A204.1 (cell line): ENCODE results near the gene TRIM10.
"Not testable (repeated sequence)": the region's sequence is repeated elsewhere in the genome, so short reads cannot be mapped to it uniquely, and the experiment has no call there.

Experiments used
- FAIRE-seq: peaks from 2 replicates; lab custom pipeline; 2012; peaks lifted over from hg19 to GRCh38; lab: Jason Lieb, UNC

The TRIM10 gene

GRCh38 chr6:30127238-30128093, 33.5 kb downstream of the TRIM10 start:
- no peak for FAIRE-seq

DNA sequence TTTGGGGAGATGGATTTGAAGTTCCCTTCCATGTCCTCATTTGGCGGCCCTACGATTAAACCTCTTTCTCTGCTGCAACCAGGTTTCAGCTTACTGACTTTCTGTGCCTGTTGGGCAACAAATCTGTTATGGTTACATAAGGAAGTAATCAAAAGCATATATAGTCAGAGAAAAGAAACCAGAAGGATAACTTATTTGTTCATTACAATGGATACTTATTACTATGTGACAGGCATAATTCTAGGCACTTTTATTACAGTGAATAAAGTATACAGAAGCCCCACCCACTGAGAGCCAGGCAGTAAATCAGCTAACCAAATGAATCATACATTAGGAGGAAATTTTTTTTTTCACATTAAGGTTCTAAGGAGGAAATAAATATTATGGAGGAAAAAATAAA, 38.5 kb downstream of the TRIM10 start:
- no peak for FAIRE-seq

DNA sequence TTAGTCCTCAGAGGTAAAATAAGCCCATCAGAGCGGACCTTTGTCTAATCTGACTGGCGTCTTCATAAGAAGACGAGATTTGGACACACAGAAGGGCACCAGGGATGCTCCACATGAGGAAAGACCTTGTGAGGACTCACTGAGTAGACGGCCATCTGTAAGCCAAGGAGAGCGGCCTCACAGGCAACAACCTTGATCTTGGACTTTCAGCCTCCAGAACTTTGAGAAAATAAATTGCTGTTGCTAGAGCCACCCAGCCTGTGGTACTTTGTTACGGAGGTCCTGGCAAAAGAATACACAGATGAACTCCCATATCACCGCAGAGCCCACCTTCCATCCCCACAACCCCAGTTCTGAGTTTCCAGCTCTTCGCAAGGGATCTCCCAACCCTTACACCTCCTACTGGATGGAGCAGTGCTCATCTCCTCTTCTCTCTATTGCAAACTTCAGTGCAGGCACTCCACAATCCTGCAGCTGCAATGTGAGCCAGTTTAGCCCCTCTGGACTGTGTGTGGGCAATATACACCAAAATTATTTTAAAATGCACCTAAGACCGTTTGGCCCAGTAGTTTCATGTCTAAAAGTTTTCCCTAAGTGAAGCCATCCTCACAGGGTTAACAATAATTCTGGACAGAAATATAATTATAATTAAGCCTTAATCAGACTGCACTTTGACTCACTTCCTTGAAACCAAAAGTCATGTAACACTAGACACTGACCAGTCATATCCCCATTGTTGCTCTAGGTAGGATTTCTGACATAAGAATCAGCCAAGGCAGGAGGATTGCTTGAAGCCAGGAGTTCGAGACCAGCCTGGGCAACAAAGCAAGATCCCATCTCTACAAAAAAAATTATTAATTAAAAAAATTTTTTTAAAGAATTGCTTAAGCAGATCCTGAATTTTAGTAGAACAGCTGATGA, 39.3 kb downstream of the TRIM10 start:
- no peak for FAIRE-seq

DNA sequence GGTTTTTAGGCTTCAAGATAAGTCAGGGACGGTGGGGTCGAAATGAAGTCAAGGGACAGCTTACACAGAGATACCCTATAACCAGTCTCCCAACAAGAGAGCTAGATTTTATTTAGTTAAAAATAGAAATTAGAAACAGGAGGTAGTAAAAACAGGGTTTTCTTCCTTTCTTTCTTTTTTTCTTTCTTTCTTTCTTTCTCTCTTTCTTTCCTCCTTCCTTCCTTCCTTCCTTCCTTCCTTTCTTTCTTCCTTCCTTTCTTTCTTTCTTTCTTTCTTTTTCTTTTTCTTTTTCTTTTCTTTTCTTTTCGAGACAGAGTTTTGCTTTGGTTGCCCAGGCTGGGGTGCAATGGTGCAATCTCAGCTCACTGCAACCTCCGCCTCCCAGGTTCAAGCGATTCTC, 42.3 kb downstream of the TRIM10 start:
- FAIRE-seq = not testable (repeated sequence)

- FAIRE-seq = peak; percentile 30
These were observed 44.3 kb downstream of the TRIM10 start for GRCh38 chr6:30116724-30117123.

DNA sequence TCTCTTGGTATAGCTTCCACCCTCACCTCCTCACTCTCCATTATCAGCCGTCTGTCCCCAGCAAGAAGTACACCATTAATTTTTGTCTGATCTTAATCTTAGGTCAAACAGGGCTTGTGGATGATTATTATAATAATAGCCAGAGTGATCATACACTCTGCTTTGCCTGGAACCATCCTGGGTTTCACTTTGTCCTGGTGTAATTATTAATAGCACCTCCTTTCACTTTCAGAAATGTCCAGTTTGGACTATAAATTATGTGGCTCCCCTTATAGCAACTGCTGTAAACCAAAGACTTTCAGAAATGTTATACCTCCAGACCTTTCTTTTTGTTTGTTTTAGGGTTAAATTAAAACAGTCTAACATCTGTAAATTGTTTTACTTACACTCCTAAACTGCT, 47.2 kb downstream of the TRIM10 start:
- FAIRE-seq = no peak

DNA sequence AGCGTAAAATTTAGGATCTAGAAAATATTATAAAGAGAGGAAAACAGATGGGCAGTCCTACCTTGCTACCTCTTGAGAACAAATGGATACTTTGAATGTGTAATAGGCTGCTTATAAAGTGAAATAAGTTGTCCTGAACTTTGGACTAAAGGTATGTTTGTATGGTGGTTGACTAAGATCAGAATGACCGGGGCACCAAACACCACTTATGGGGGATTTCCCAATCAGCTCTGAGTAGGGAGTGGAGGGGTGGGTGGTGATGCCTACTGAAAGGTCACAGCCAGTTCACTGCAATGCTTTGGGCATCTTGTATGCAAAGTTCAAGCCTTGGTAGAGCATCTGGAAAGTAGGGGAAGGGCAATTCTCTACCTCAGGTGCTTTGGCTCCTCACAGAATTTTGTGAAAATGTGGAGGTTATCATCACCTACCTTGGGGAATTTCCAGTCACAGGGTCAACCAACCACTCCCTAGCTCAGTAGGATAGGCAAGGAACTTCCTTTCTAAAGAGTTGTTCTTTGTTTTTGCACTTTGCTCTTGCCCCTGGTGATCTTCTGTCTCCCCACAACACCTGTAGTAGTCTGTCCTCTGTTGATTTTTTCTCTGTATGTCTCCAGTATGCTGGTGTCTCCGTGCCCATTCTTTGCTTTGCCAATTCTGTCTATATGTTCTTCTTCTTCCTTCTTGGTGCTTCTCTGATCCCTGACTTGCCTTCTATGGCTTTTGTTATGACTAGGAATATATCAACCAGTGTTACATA, 47.8 kb downstream of the TRIM10 start, which contains the start of gene TRIM31:
Gene TRIM31, minus strand, starts transcription at position 88 of the 757 bp plus-strand sequence. CDS start 285 bp downstream, outside the sequence.
- no peak for FAIRE-seq

DNA sequence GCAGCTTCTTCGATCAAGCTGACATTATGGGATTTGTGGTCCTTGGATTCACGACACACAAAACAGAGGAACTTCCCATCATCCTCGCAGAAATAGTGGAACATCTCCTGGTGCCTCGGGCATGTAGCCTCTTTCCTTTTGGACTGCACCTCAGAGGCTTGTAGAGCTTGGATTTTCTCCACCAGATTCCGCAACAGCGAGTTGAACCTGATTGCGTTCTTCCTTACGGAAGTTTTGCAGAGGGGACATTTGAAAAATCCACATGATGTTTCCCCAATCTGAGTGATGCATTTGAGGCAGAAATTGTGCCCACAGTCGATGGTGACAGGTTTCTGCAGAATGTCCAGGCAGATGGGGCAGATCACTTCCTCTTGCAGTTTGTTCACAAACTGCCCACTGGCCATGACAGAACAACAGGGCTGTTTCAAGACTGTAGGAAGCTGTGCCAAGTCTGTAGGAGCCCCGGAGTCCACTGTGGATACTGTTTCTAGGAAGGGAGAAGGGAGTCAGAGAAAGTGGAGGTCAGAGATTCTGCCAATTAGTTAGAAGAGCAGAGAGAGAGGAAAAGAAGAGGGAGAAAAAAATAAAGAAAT, 48.5 kb downstream of the TRIM10 start:
- no peak for FAIRE-seq

GRCh38 chr6:30111266-30111856, 49.6 kb downstream of the TRIM10 start:
- no peak for FAIRE-seq

DNA sequence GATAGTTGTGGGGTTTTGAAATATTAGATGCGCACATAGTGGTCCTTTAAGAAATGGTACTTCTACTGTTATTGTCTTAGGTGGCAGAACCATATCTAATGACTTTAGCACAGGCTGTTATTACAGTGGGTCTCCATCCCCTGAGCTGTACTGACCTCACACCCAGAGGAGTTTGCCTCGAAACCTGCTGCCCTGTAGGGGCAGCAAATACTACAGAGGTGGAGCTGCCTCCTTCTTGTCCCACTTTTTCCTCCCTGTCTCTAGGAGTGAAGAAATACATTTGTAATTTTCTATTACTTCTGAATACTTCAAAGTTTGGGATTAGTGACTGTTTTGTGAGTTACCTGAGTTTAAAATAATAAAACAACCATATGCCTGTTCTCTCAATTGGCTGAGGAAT, 56.4 kb downstream of the TRIM10 start:
- no peak for FAIRE-seq

- FAIRE-seq = no peak
These were observed 57.2 kb downstream of the TRIM10 start for GRCh38 chr6:30103872-30104179.

- no peak for FAIRE-seq
These were observed 57.8 kb downstream of the TRIM10 start for GRCh38 chr6:30102970-30103871.

GRCh38 chr6:30102414-30102969, 58.5 kb downstream of the TRIM10 start:
- no peak for FAIRE-seq
